ENCODE measurements around the gene BCAS3.

The BCAS3 gene

DNA sequence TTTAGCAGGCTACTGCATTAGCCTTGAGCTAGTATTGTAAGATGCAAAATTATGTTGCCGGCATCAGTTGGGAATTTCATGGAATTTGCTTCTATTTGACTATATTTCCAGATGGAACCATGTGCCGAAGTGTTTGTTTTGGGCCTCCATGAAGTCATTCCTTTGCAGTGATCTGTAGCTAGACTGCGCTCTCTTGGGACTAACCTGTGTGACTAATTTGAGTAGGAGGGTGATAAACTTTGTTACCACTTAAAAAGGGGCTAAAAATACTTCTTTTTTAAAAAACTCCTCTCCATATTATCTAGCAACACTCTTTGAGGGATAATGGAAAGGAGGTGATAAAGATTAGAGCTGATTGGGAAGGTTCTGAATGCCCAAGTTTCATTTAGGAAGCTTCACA is 555.2 kb downstream of the BCAS3 start:
- DNase-seq (ENCODE audit: low spot score), result no peak
- H3K27ac ChIP-seq, result no peak overlapping the region
- POLR2A ChIA-PET (ENCODE audit: low non-redundant PET), result no interaction called here
- TF ChIP-seq, protein P1, sequence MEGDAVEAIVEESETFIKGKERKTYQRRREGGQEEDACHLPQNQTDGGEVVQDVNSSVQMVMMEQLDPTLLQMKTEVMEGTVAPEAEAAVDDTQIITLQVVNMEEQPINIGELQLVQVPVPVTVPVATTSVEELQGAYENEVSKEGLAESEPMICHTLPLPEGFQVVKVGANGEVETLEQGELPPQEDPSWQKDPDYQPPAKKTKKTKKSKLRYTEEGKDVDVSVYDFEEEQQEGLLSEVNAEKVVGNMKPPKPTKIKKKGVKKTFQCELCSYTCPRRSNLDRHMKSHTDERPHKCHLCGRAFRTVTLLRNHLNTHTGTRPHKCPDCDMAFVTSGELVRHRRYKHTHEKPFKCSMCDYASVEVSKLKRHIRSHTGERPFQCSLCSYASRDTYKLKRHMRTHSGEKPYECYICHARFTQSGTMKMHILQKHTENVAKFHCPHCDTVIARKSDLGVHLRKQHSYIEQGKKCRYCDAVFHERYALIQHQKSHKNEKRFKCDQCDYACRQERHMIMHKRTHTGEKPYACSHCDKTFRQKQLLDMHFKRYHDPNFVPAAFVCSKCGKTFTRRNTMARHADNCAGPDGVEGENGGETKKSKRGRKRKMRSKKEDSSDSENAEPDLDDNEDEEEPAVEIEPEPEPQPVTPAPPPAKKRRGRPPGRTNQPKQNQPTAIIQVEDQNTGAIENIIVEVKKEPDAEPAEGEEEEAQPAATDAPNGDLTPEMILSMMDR (conservative IDR thresholded peaks at IDR 0.05; ENCODE audit: low read depth), result no peak
- CTCF ChIA-PET, result interaction anchor here (0.6 kb wide), 1 partner anchor 127 kb away, joined by 3 read pairs; no protein-coding TSS in a partner anchor

GRCh38 chr17:61233991-61234750 is 556.5 kb downstream of the BCAS3 start:
- ChIA-PET POLR2A (ENCODE audit: low non-redundant PET) (no interaction called here), CTCF (interaction anchor here (0.5 kb wide), 1 partner anchor 12 kb away, joined by 3 read pairs; no protein-coding TSS in a partner anchor)
- TF ChIP-seq, protein P1 (conservative IDR thresholded peaks at IDR 0.05; ENCODE audit: low read depth), result no peak
- no peak for DNase-seq (ENCODE audit: low spot score)
- H3K27ac ChIP-seq, result no peak overlapping the region

DNA sequence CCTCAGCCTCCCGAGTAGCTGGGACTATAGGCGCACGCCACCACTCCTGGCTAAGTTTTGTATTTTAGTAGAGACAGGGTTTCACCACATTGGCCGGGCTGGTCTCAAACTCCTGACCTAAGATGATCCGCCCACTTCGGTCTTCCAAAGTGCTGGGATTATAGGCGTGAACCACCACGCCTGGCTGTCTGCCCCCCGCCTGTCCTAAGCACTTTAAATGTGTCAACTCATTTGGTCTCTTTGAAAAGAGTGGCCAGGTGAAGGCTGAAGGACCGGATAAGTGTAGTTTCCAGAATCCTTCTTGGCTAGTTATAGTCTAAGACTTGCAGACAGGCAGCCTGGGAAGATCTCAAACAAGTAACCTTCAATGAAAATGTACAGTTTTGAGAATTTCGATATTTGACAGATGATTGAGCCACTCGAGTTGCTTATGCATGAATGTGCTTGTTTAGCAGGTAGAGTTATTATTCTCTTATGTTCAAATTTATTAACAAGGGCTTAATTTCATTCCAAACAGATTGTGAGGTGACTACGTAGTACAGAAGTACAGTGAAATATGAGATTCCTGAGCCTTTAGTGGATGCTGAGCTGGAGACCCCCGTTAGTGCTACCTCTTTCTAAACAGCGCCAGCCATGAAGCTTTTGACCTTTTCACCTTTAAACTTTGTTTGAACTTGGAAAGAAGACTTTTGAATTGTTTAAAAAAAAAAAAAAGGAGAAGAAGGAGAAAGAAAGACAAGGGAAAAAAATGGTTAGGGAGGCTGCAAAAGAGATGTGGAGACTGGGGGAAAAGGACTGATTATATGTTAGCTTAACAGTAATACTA is 557.6 kb downstream of the BCAS3 start:
- POLR2A ChIA-PET (ENCODE audit: low non-redundant PET), result no interaction called here
- CTCF ChIA-PET, result interaction anchor here (0.5 to 0.8 kb wide), 3 partner anchors 11 to 113 kb away, joined by 3 to 4 read pairs (median 3); no protein-coding TSS in a partner anchor
- DNase-seq (ENCODE audit: low spot score), result no peak
- TF ChIP-seq, protein P1 (conservative IDR thresholded peaks at IDR 0.05; ENCODE audit: low read depth), result no peak
- no peak overlapping the region for H3K27ac ChIP-seq

DNA sequence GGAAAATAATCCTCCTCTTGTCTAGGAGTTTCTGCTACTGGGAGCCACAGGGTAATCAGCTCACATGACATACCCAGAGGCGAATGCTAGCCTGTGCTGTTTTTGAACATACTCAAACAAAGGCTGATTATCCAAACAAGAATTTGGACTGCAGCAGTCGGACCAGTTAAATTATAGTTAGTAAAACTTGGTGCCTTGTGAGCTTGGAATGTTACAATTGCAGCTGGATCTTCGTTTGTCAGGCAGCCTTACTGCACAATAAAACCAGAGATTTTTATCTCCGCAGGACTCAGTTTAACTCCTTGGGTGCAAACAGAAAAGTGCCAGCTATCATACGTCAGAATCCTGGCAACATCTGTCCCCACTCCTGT is 558.2 kb downstream of the BCAS3 start:
- ChIA-PET CTCF (interaction anchor here (0.6 to 0.8 kb wide), 3 partner anchors 10 to 134 kb away, joined by 3 to 4 read pairs (median 3); no protein-coding TSS in a partner anchor), POLR2A (ENCODE audit: low non-redundant PET) (no interaction called here)
- no peak for DNase-seq (ENCODE audit: low spot score)
- no peak overlapping the region for H3K27ac ChIP-seq
- TF ChIP-seq, protein P1 (conservative IDR thresholded peaks at IDR 0.05; ENCODE audit: low read depth), result no peak

- TF ChIP-seq, protein P1 (conservative IDR thresholded peaks at IDR 0.05; ENCODE audit: low read depth), result no peak
- H3K27ac ChIP-seq, result no peak overlapping the region
- DNase-seq (ENCODE audit: low spot score), result no peak
- CTCF ChIA-PET, result interaction anchor here (0.7 kb wide), 1 partner anchor 12 kb away, joined by 4 read pairs; no protein-coding TSS in a partner anchor
- POLR2A ChIA-PET (ENCODE audit: low non-redundant PET), result no interaction called here
These were observed 559.6 kb downstream of the BCAS3 start for GRCh38 chr17:61237275-61237674.

DNA sequence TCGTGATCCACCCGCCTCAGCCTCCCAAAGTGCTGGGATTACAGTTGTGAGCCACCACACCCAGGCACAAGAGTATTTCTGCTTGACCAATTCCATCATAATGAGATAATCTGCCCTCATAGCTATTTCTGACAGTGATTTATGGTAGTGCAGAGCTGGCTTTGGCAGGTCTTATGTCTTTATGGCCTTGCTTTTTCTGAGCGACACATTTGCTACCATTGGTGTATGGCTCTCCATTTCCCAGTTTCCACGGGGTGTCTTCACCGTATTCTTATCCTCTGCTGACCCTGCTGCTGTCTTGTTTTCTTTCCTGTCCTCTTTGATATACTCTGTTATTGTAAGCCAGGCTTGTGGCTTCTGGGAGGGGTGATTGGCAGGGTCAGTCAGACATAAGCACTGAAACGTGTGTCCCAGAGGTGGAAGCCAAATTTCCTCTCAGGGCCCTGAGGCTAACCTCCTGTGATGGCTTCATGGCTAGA is 560.8 kb downstream of the BCAS3 start:
- ChIA-PET POLR2A (ENCODE audit: low non-redundant PET) (no interaction called here), CTCF (interaction anchor here (0.6 kb wide), 1 partner anchor 198 kb away, joined by 3 read pairs; no protein-coding TSS in a partner anchor)
- TF ChIP-seq, protein P1 (conservative IDR thresholded peaks at IDR 0.05; ENCODE audit: low read depth), result no peak
- DNase-seq (ENCODE audit: low spot score), result no peak
- H3K27ac ChIP-seq, result no peak overlapping the region

All from RWPE1 (cell line).